A673 (cell line): ENCODE measurements around the gene IDI2.

ENCODE experiments used
- CTCF ChIP-seq: fragments of 300-800, 200-600 bp; sonication (generic); conservative IDR thresholded peaks from 2 replicates; pipeline ENCODE4 v1.5.1; 2017; ENCODE audit warnings: low read depth, mild to moderate bottlenecking, antibody characterized with exemption, low read length, moderate library complexity, mixed read lengths
- EZH2 ChIP-seq: fragments of 200-600 bp; sonication (generic); IDR thresholded peaks from 2 replicates; pipeline ENCODE4 v1.6.1; 2017; ENCODE audit warnings: borderline replicate concordance, low read depth, mild to moderate bottlenecking, mixed read lengths, antibody characterized with exemption, low read length; ENCODE audit not compliant: poor library complexity, severe bottlenecking

- no peak for TF ChIP-seq CTCF
- TF ChIP-seq EZH2: no peak
Measured at GRCh38 chr10:1020958-1021357, 4.7 kb downstream of the IDI2 start.
